K562 (cell line): ENCODE measurements around the gene SYNJ2. TPM values are rescaled to one million over a fixed set of nuclear protein-coding genes. Genes with fewer than 3 reads are reported as not detected.

Experiments
- ARID1B ChIP-seq: fragments of 450-650 bp; IDR thresholded peaks from 2 replicates; pipeline ENCODE4 v1.6.1; 2016; ENCODE audit warnings: antibody characterized with exemption, mild to moderate bottlenecking, inconsistent platforms
- CC2D1A ChIP-seq: fragments of 450-650 bp; IDR thresholded peaks from 2 replicates; pipeline ENCODE4 v1.6.1; 2017; ENCODE audit warnings: mild to moderate bottlenecking
- EHMT2 ChIP-seq: fragments of 450-650 bp; IDR thresholded peaks from 2 replicates; pipeline ENCODE4 v1.6.1; 2018; ENCODE audit warnings: antibody characterized with exemption
- EZH2 ChIP-seq: IDR thresholded peaks from 2 replicates; pipeline ENCODE4 v1.6.1; 2012; ENCODE audit warnings: low read depth, mild to moderate bottlenecking, inconsistent platforms, low read length, borderline replicate concordance
- JUND ChIP-seq, 2 experiments: IDR thresholded peaks; 2 replicates in 1 of 2; 3 replicates in 1 of 2; pipeline ENCODE4 v1.6.1; 2011; ENCODE audit warnings: borderline replicate concordance in 2 of 2, low read depth in 2 of 2, low read length in 2 of 2, improper control_type of control experiment in 1 of 2, missing biosample characterization in 1 of 2, missing genetic modification characterization in 1 of 2, missing genetic modification reagents in 1 of 2
- LCOR ChIP-seq: sonication (generic); formaldehyde crosslinking; IDR thresholded peaks from 2 replicates; pipeline ENCODE4 v1.8.0; 2022; ENCODE audit warnings: mild to moderate bottlenecking, missing genetic modification reagents
- RBM15 ChIP-seq: fragments of 200-400 bp; formaldehyde crosslinking; IDR thresholded peaks from 2 replicates; pipeline ENCODE4 v1.6.1; 2018; ENCODE audit warnings: mild to moderate bottlenecking, low read length, moderate library complexity; ENCODE audit not compliant: insufficient read depth
- TAF1 ChIP-seq: IDR thresholded peaks from 2 replicates; pipeline ENCODE4 v1.6.1; 2011; ENCODE audit warnings: mild to moderate bottlenecking, low read length, moderate library complexity; ENCODE audit not compliant: insufficient read depth, control insufficient read depth, severe bottlenecking; ENCODE audit errors: extremely low read depth
- THRAP3 ChIP-seq: fragments of 450-650 bp; IDR thresholded peaks from 2 replicates; pipeline ENCODE4 v1.6.1; 2016; ENCODE audit warnings: mild to moderate bottlenecking, inconsistent platforms, borderline replicate concordance
- ZBTB1 ChIP-seq: sonication (generic); formaldehyde crosslinking; IDR thresholded peaks from 2 replicates; pipeline ENCODE4 v1.8.1; 2023; ENCODE audit warnings: missing genetic modification reagents, low read depth, mild to moderate bottlenecking, borderline replicate concordance
- ZNF124 ChIP-seq: sonication (generic); formaldehyde crosslinking; IDR thresholded peaks from 2 replicates; pipeline ENCODE4 v1.8.1; 2022; ENCODE audit warnings: missing genetic modification reagents
- ZNF263 ChIP-seq: sonication (generic); formaldehyde crosslinking; IDR thresholded peaks from 2 replicates; pipeline ENCODE4 v1.8.0; 2022; ENCODE audit warnings: mild to moderate bottlenecking, missing genetic modification reagents, borderline replicate concordance
- polyA plus RNA-seq, 8 experiments: library from polyadenylated mRNA; depleted of rRNA in 4 of 8; stranded (reverse) in 5 of 8; unstranded in 3 of 8; fragments of >200 nt; fragmentation: Nextera tagmentation in 2 of 8; fragmentation: Illumina TruSeq in 1 of 8; extraction: Ambion mirVana in 2 of 8; extraction: Trizol in 1 of 8; gene quantifications; 2 replicates each; pipeline versions ENCODE4 v1.2.1 to v1.2.3, GENCODE V29; 2011 to 2014; ENCODE audit warnings: inconsistent platforms in 1 of 8, missing spikeins in 1 of 8
- total RNA-seq, 7 experiments: library from RNA; depleted of rRNA in 6 of 7; stranded (reverse); fragments of >200 nt in 6 of 7; fragmentation: Illumina TruSeq in 2 of 7; extraction: Trizol in 2 of 7; gene quantifications; 2 replicates each; pipeline versions ENCODE4 v1.2.1 to v1.2.3, GENCODE V29; 2011 to 2021; ENCODE audit warnings: low replicate concordance in 1 of 7
- TF ChIP-seq, protein P1 (sequence below): sonication (generic); formaldehyde crosslinking; IDR thresholded peaks from 2 replicates; pipeline ENCODE4 v1.8.1; 2023; ENCODE audit warnings: missing genetic modification reagents, mild to moderate bottlenecking, borderline replicate concordance
- TF ChIP-seq, protein P2 (sequence below): IDR thresholded peaks from 3 replicates; pipeline ENCODE4 v1.6.1; 2011; ENCODE audit warnings: borderline replicate concordance, mild to moderate bottlenecking, moderate library complexity; ENCODE audit not compliant: insufficient read length; ENCODE audit errors: extremely low read depth
- TF ChIP-seq, protein P3 (sequence below): fragments of 250-450 bp; sonication (Bioruptor Pico); IDR thresholded peaks from 2 replicates; pipeline ENCODE4 v1.5.0; 2021
- TF ChIP-seq, protein P4 (sequence below): fragments of 250-450 bp; sonication (Bioruptor Pico); IDR thresholded peaks from 2 replicates; pipeline ENCODE4 v1.8.0; 2022; ENCODE audit warnings: inconsistent platforms, mild to moderate bottlenecking, moderate library complexity, borderline replicate concordance

Gene SYNJ2
- total and polyA plus RNA-seq, 9 of the 15 experiments (the other 6 are each of a cell fraction or from before 2014, with no cell fraction given), result 3.0 to 27.7 (median 17.8) TPM

DNA sequence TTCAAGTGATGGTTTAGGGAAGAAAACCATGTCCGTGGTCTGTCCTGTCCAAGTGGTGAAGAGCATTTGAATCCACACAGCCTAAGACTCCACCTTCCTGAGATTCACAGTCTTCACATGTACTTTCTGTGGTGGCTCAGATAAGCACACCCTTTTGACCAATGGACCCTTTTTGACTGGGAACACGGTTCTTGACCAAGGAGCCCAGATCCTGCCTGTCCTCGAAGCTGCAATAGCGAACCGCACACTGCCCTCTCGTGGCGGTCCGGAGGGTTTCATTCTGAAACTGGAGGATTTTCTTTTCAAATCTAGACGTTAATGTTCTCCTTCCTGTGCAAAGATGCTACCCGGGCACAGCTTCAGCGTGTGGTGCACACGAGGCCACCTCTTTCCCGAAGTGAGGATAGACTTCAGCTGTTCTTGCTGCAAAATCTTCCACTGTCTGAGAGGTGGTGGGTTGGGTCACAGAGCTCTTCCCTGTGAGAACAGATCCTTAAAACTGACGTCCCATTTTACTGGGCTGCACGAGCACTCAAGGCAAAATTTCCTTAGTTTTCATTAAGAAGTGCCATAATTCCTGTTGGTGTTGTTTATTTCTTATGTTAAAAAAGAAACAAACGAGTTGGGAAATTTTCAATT, 90.5 kb downstream of the SYNJ2 start (continued):
- 0 out of 2 replicates have a peak, but pooled peaks have one; percentile 20 for TF ChIP-seq LCOR (CRISPR knock-in tag)
- TF ChIP-seq EHMT2, result no peak
- TF ChIP-seq, protein P1, sequence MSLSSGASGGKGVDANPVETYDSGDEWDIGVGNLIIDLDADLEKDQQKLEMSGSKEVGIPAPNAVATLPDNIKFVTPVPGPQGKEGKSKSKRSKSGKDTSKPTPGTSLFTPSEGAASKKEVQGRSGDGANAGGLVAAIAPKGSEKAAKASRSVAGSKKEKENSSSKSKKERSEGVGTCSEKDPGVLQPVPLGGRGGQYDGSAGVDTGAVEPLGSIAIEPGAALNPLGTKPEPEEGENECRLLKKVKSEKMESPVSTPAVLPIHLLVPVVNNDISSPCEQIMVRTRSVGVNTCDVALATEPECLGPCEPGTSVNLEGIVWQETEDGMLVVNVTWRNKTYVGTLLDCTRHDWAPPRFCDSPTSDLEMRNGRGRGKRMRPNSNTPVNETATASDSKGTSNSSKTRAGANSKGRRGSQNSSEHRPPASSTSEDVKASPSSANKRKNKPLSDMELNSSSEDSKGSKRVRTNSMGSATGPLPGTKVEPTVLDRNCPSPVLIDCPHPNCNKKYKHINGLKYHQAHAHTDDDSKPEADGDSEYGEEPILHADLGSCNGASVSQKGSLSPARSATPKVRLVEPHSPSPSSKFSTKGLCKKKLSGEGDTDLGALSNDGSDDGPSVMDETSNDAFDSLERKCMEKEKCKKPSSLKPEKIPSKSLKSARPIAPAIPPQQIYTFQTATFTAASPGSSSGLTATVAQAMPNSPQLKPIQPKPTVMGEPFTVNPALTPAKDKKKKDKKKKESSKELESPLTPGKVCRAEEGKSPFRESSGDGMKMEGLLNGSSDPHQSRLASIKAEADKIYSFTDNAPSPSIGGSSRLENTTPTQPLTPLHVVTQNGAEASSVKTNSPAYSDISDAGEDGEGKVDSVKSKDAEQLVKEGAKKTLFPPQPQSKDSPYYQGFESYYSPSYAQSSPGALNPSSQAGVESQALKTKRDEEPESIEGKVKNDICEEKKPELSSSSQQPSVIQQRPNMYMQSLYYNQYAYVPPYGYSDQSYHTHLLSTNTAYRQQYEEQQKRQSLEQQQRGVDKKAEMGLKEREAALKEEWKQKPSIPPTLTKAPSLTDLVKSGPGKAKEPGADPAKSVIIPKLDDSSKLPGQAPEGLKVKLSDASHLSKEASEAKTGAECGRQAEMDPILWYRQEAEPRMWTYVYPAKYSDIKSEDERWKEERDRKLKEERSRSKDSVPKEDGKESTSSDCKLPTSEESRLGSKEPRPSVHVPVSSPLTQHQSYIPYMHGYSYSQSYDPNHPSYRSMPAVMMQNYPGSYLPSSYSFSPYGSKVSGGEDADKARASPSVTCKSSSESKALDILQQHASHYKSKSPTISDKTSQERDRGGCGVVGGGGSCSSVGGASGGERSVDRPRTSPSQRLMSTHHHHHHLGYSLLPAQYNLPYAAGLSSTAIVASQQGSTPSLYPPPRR (CRISPR knock-in tag), result no peak
- TF ChIP-seq ZNF124, result no peak
- 0 out of 2 replicates have a peak, but pooled peaks have one; percentile 29 for TF ChIP-seq ARID1B
- TF ChIP-seq, protein P2, sequence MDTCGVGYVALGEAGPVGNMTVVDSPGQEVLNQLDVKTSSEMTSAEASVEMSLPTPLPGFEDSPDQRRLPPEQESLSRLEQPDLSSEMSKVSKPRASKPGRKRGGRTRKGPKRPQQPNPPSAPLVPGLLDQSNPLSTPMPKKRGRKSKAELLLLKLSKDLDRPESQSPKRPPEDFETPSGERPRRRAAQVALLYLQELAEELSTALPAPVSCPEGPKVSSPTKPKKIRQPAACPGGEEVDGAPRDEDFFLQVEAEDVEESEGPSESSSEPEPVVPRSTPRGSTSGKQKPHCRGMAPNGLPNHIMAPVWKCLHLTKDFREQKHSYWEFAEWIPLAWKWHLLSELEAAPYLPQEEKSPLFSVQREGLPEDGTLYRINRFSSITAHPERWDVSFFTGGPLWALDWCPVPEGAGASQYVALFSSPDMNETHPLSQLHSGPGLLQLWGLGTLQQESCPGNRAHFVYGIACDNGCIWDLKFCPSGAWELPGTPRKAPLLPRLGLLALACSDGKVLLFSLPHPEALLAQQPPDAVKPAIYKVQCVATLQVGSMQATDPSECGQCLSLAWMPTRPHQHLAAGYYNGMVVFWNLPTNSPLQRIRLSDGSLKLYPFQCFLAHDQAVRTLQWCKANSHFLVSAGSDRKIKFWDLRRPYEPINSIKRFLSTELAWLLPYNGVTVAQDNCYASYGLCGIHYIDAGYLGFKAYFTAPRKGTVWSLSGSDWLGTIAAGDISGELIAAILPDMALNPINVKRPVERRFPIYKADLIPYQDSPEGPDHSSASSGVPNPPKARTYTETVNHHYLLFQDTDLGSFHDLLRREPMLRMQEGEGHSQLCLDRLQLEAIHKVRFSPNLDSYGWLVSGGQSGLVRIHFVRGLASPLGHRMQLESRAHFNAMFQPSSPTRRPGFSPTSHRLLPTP, result no peak
- TF ChIP-seq, protein P3, sequence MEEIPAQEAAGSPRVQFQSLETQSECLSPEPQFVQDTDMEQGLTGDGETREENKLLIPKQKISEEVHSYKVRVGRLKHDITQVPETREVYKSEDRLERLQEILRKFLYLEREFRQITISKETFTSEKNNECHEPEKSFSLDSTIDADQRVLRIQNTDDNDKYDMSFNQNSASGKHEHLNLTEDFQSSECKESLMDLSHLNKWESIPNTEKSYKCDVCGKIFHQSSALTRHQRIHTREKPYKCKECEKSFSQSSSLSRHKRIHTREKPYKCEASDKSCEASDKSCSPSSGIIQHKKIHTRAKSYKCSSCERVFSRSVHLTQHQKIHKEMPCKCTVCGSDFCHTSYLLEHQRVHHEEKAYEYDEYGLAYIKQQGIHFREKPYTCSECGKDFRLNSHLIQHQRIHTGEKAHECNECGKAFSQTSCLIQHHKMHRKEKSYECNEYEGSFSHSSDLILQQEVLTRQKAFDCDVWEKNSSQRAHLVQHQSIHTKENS (CRISPR knock-in tag), result no peak
- TF ChIP-seq CC2D1A, result peak; percentile 50; the same call in 1 of the 2 replicates
- no peak for TF ChIP-seq ZBTB1 (CRISPR knock-in tag)
- no peak for TF ChIP-seq THRAP3
- peak; percentile 56; the same call in 1 of the 2 replicates for TF ChIP-seq JUND (IDR thresholded peaks at IDR 0.05; ENCODE audit: borderline replicate concordance, low read depth, low read length)
- TF ChIP-seq JUND (tag; IDR thresholded peaks at IDR 0.05; ENCODE audit: borderline replicate concordance, low read depth, low read length), result peak; percentile 61; the same call in 2 of the 3 replicates
- no peak for TF ChIP-seq RBM15
- TF ChIP-seq, protein P4, sequence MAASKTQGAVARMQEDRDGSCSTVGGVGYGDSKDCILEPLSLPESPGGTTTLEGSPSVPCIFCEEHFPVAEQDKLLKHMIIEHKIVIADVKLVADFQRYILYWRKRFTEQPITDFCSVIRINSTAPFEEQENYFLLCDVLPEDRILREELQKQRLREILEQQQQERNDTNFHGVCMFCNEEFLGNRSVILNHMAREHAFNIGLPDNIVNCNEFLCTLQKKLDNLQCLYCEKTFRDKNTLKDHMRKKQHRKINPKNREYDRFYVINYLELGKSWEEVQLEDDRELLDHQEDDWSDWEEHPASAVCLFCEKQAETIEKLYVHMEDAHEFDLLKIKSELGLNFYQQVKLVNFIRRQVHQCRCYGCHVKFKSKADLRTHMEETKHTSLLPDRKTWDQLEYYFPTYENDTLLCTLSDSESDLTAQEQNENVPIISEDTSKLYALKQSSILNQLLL (CRISPR knock-in tag), result no peak
- no peak for TF ChIP-seq EZH2
- TF ChIP-seq ZNF263, result peak; percentile 91; the same call in 1 of the 2 replicates
- no peak for TF ChIP-seq TAF1
